ENCODE results near the gene TP53TG3B.
"Not testable (repeated sequence)": the region's sequence is repeated elsewhere in the genome, so short reads cannot be mapped to it uniquely, and the experiment has no call there.

The TP53TG3B gene

GRCh38 chr16:33360541-33360940 lies at the start of gene TP53TG3B:
Gene TP53TG3B (plus strand): TSS chr16:33360841. CDS start chr16:33360909, 68 bp downstream.
- not testable (repeated sequence) for DNase-seq

DNA sequence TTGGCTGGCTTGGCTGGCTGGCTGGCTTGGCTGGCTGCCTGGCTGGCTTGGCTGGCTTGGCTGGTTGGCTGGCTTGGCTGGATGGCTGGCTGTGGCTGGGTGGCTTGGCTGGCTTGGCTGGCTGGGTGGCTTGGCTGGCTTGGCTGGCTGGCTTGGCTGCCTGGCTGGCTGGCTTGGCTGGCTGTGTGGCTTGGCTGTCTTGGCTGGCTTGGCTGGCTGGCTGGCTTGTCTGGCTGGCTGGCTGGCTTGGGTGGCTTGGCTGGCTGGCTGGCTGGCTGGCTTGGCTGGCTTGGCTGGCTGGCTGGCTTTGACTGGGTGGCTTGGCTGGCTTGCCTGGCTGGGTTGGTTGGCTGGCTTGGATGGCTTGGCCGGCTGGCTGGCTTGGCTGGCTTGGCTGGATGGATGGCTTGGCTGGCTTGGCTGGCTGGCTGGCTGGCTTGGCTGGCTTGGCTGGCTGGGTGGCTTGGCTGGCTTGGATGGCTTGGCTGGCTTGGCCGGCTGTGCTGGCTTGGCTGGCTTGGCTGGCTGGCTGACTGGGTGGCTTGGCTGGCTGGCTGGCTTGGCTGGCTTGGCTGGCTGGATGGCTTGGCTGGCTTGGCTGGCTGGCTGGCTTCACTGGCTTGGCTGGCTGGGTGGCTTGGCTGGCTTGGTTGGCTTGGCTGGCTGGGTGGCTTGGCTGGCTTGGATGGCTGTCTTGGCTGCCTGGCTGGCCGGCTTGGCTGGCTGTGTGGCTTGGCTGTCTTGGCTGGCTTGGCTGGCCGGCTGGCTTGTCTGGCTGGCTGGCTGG lies 24.2 kb upstream of the TP53TG3B start:
- not testable (repeated sequence) for DNase-seq

- not testable (repeated sequence) for DNase-seq
Measured at GRCh38 chr16:33337627-33338542, 22.8 kb upstream of the TP53TG3B start.

- DNase-seq: not testable (repeated sequence)
Measured at GRCh38 chr16:33338543-33338951, 22.1 kb upstream of the TP53TG3B start.

GRCh38 chr16:33339093-33340061 lies 21.3 kb upstream of the TP53TG3B start:
- not testable (repeated sequence) for DNase-seq

Measured in fibroblast of skin of right quadriceps (primary cell).